ENCODE results near the gene PARD3B.

DNA sequence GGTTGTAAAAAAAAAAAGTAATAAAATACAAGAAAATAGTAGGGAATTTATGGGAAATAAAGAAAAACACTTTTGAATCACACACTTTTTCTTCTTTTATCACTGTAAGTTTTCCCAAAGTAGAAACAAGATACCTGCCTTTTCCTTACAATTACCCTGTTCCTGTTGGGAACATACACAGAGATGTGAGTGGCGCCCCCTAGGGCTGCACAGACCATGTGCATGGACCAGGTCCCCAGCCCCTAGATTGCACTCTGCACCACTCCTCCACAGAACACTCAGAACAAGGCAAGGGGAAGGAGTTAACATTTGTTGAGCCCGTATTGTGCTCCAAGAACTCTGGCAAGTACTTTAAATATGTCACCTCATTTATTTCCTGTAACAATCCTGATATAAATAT lies 1018.4 kb downstream of the PARD3B start:
- TF ChIP-seq GATA3 (IDR thresholded peaks at IDR 0.05; ENCODE audit: low read depth, low read length) (no peak), GATA2 (IDR thresholded peaks at IDR 0.05; ENCODE audit: low read depth, low read length) (no peak)

All from SH-SY5Y (cell line).